ENCODE measurements around the gene FAM228B. TPM values are rescaled to one million over a fixed set of nuclear protein-coding genes. Genes with fewer than 3 reads are reported as not detected.

Gene FAM228B
- total and polyA plus RNA-seq, 9 of the 15 experiments (the other 6 are each of a cell fraction or from before 2014, with no cell fraction given) = 1.1 to 3.7 (median 2.6) TPM

DNA sequence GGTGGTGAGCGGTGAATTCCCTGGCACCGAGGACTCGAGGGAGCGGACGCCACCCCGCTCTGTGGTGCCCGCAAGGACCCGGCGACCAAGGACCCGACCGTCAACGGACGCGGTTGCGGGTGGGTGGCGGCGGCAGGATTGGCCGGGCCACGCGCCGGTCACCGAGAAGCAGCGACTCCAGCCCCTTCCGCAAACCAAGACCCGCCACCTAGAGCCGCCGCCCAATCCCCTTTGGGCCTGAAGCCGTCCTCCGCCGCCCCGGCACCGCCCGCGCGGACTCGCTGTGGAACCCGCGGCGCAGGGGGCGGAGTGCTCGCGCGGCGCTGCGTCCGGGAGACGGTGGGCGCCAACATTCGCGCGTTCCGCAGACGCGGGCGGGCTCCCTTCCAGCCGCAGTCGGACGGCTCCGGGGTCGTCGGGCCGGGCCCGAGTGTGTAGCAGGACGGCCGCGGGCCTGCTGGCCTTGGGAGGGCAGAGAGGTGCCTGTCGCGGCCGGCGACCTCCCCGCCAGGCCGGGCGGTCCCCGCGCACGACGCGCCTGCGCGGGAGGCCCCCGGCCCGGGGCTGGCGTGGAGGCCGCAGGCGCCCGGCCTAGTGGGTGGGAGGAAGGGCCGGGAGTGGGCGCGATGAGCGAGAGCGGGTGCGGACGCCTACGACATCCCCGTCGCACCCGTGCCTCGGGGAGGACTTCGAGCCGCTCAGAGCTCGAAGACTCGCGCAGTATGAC lies at the start of gene FAM228B, which contains the start of gene PFN4 (continued):
- TF ChIP-seq, protein P1, sequence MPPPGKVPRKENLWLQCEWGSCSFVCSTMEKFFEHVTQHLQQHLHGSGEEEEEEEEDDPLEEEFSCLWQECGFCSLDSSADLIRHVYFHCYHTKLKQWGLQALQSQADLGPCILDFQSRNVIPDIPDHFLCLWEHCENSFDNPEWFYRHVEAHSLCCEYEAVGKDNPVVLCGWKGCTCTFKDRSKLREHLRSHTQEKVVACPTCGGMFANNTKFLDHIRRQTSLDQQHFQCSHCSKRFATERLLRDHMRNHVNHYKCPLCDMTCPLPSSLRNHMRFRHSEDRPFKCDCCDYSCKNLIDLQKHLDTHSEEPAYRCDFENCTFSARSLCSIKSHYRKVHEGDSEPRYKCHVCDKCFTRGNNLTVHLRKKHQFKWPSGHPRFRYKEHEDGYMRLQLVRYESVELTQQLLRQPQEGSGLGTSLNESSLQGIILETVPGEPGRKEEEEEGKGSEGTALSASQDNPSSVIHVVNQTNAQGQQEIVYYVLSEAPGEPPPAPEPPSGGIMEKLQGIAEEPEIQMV (tag; conservative IDR thresholded peaks at IDR 0.05; ENCODE audit: low read depth) = no peak
- no peak for TF ChIP-seq HNRNPL (IDR thresholded peaks at IDR 0.05; ENCODE audit: low read depth, low read length)
- TF ChIP-seq TFAM (CRISPR knock-in tag; conservative IDR thresholded peaks at IDR 0.05) = no peak
- TF ChIP-seq NCOA1 (IDR thresholded peaks at IDR 0.05; ENCODE audit: low read depth) = no peak
- TF ChIP-seq BCOR (IDR thresholded peaks at IDR 0.05) = no peak
- TF ChIP-seq ZNF644 (tag; IDR thresholded peaks at IDR 0.05; ENCODE audit: low read depth) = no peak
- TF ChIP-seq, protein P2, sequence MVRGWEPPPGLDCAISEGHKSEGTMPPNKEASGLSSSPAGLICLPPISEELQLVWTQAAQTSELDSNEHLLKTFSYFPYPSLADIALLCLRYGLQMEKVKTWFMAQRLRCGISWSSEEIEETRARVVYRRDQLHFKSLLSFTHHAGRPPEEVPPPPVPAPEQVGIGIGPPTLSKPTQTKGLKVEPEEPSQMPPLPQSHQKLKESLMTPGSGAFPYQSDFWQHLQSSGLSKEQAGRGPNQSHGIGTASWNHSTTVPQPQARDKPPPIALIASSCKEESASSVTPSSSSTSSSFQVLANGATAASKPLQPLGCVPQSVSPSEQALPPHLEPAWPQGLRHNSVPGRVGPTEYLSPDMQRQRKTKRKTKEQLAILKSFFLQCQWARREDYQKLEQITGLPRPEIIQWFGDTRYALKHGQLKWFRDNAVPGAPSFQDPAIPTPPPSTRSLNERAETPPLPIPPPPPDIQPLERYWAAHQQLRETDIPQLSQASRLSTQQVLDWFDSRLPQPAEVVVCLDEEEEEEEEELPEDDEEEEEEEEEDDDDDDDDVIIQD (CRISPR knock-in tag; IDR thresholded peaks at IDR 0.05) = no peak
- TF ChIP-seq POLR2B (IDR thresholded peaks at IDR 0.05; ENCODE audit: low read depth, partially characterized antibody) = peak; percentile 43
- TF ChIP-seq STAT5B (CRISPR knock-in tag; IDR thresholded peaks at IDR 0.05) = no peak
- TF ChIP-seq HNRNPUL1 (IDR thresholded peaks at IDR 0.05; ENCODE audit: low read length) = no peak
- TF ChIP-seq HOXB6 (CRISPR knock-in tag; IDR thresholded peaks at IDR 0.05; ENCODE audit: borderline replicate concordance) = no peak
- no peak for TF ChIP-seq ZNF431 (CRISPR knock-in tag; IDR thresholded peaks at IDR 0.05)
- TF ChIP-seq XRCC5 (IDR thresholded peaks at IDR 0.05; ENCODE audit: low read depth, low read length) = 0 out of 2 replicates have a peak, but pooled peaks have one; percentile 17
- TF ChIP-seq, protein P3, sequence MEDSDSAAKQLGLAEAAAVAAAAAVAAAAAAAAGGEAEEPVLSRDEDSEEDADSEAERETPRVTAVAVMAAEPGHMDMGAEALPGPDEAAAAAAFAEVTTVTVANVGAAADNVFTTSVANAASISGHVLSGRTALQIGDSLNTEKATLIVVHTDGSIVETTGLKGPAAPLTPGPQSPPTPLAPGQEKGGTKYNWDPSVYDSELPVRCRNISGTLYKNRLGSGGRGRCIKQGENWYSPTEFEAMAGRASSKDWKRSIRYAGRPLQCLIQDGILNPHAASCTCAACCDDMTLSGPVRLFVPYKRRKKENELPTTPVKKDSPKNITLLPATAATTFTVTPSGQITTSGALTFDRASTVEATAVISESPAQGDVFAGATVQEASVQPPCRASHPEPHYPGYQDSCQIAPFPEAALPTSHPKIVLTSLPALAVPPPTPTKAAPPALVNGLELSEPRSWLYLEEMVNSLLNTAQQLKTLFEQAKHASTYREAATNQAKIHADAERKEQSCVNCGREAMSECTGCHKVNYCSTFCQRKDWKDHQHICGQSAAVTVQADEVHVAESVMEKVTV (CRISPR knock-in tag; IDR thresholded peaks at IDR 0.05) = no peak
- TF ChIP-seq JUNB (CRISPR knock-in tag; conservative IDR thresholded peaks at IDR 0.05) = no peak
- no peak for TF ChIP-seq SMARCB1 (IDR thresholded peaks at IDR 0.05; ENCODE audit: insufficient read length, low read depth)
- no peak for TF ChIP-seq CAMTA2 (CRISPR knock-in tag; conservative IDR thresholded peaks at IDR 0.05)
- no peak for TF ChIP-seq TCF7L2 (IDR thresholded peaks at IDR 0.05; ENCODE audit: low read depth, low read length)
- no peak for TF ChIP-seq KHSRP (IDR thresholded peaks at IDR 0.05)
- TF ChIP-seq CC2D1A (IDR thresholded peaks at IDR 0.05) = no peak
- TF ChIP-seq, protein P4, sequence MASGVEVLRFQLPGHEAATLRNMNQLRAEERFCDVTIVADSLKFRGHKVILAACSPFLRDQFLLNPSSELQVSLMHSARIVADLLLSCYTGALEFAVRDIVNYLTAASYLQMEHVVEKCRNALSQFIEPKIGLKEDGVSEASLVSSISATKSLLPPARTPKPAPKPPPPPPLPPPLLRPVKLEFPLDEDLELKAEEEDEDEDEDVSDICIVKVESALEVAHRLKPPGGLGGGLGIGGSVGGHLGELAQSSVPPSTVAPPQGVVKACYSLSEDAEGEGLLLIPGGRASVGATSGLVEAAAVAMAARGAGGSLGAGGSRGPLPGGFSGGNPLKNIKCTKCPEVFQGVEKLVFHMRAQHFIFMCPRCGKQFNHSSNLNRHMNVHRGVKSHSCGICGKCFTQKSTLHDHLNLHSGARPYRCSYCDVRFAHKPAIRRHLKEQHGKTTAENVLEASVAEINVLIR (CRISPR knock-in tag; IDR thresholded peaks at IDR 0.05) = no peak
